ENCODE measurements around the gene MYO19.
"Not testable (repeated sequence)": the region's sequence is repeated elsewhere in the genome, so short reads cannot be mapped to it uniquely, and the experiment has no call there.

Gene MYO19

DNA sequence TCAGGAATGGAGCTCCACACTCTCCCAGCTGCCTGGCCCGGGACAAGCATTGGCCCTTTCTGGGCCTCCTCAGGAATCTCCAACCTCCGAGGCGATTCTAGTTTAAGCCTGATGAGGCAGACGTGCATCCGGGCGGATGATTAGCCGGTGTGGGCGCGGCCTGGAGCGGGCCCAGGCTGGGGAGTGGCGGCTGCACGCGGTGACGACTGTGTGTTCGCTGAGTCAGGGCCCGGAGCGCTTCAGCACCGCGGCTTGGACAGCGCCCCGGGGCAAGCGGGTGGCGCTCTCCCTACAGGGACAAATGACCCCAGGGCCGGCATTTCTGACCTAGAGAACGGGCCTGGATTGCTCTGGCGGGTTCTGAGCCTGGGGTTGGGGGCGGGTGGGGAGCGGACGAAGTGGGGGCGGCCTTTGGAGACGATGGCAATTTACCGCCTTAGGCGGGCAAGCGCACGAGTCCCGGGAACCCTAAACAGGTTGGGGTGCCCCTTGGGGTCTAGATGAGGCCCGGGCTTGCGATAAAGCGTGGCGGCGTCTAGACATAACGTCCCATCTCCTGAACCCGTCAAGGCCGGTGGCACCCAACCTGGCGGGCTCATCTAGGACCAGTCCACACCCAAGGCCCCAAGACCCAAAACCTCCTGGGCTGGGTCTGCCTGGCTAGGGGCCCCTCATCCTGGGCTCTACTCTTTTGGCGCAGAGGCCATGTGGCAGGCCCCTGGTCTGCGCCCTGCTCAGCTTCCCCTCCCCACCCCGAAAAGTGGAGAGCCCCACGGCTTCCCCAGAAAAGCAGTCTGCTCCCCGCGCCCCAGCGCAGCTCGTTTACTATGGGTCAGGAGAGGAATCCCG is 70.5 kb downstream of the MYO19 start:
- no peak for DNase-seq (ENCODE audit: low read depth)

DNA sequence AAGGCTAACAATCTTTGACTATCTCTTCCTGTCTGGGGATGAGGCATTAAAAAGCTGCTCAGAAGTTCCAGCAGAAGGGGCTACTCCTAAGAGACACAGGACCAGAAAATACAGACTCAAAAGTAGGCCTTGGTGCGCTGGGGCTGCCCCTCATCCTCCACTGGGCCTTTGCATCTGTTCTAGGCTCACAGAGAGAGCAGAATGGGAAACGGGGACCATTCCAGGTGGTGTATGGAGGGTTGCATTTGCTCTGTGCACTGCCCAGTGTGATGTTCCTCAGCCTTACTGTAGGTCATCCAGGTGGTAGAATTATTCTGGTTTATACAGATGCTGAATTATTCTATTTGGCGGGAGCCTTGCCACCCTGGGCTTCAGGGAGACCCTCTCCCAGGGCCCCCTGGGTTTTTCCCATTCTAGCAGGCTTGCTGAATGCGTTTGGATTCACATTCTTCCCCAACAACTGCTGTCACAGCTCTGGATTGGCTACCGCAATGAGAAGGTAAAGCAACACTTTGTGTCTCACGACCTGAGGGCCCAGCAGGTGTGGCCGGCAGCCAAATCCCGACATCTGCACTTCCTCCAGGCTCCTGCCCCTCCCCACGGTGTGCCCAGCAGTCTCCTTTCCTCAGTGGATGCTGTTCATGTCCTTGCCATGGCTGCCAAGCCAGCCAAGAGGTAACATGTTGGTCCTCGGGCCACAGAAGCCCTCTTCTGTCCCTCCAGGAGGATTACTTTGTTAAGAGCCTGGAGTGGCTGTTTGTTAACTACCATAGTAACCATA is 73.1 kb downstream of the MYO19 start:
- DNase-seq (ENCODE audit: low read depth): no peak

DNA sequence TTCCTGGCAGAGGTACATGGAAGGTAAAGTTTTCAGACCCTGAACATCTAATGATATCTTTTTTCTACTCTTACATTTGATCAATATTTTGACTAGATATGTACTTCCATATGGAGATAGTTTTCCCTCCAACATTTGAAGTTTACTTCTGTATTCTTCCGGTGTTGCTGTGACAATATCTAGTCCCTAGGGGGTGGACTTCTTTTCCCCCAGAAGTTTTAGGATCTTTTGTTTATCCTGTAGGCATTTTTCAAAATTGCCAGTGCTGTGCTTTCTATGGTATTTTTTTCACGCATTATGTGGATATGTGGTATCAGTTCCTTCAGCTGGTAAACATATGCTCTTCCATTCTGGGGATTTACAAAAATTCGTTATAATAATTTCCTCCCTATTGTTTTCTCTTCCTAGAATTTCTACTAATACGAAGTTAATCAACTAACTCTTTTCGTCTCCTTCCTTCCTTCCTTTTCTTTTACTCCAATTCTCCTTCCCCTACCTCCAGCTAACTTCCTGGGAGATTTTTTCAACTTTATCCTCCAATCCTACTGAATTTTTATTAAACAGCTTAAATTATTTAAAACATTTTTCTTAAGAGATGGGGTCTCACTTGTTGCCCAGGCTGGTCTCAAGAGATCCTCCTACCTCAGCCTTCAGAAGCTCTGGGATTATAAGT is 74.3 kb downstream of the MYO19 start:
- DNase-seq (ENCODE audit: low read depth): no peak

DNA sequence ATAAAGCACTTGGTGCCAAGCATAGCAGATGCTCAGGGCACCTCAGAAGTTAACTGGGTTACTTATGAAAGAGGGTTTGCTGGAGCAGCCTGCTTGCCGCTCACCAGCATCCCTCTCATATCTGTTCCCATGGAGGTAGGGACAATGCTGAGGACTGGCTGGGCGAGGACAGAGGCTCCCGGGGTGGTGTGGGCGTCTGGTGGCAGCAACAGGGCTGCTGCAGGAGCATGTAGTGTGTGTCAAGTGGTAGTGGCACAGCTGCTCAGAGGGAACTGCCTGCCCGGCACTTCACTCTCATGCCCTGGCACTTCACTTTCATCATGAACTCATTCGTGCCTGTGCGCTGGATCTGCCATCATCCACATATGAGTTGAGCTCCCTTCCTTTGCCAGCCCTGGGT is 75.1 kb downstream of the MYO19 start:
- no peak for DNase-seq (ENCODE audit: low read depth)

DNA sequence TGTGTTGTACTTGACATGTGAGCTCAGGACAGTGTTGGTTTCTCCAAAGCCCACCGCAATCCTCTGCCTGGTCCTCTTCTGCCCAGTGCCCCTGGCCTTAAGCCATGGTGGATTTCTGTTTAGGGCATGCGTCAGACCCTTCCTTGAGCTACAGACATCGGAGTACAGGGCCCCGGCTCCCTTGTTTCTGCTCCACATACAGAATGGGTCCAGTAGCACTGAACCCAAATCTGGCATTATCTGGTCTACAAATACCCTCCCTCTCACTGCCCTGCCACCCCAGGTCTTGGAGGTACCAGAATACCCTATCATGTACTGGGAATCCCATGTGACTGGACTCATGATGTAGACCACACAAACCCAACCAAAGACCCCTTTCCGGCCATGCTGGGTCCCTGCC is 75.6 kb downstream of the MYO19 start:
- no peak for DNase-seq (ENCODE audit: low read depth)

DNA sequence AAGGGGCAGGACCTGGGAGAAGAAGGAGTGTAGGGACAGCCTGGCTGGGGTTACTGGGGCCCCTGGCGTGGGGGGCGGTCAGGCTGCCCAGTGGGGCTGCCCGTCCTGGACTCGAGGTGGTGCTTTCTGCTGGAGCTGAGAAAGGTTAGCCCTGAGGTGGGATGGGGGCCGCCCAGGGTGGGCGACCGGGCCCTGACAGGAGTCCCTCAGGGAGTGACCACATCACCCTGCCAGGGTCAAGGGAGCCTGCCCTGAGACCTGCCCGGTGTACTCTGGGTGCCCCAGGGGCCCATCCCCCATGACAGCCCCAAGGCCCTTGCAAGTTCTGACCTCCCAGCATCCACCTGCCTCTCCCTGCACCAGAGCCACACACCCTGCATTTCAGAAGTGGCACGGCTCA is 77.0 kb downstream of the MYO19 start:
- DNase-seq (ENCODE audit: low read depth): not testable (repeated sequence)

DNA sequence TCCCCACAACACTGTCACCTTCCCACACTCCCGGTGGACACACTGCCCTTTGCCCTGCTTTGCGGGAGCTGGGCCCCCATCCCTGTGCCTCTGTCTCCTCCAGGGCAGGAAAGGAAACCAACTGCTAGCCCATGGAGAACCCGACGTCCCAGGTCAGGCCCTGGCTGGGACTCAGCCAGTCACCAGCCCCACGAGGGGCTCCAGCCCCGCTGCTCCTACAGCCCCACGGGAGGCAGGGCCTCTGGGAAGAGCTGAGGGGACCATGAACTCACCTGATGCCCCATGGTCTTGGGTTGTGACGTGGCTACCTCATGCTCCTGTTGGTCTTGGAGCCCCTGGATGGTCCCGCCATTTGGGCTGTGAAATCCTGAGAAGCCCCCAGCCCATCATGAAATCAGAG is 81.8 kb downstream of the MYO19 start:
- DNase-seq (ENCODE audit: low read depth): not testable (repeated sequence)

DNA sequence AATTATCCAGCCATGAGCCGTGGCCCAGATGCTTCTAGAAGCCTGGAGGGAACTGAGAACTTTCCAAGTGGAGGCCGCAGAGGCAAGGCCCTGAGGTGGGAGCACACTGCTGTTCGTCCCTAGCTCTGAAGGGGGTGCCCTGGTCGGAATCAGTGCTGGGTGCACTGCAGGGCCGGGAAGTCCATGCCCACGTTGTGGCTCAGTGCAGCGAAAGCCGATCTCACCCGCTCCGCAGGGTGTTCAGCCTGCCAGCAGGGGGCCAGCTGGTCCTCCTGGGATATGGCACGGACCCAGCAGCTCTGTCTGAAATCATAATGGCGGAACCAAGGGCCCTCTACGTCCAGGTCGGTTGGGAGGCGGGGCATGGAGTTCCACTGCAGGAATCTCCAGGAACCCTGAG is 84.7 kb downstream of the MYO19 start:
- DNase-seq (ENCODE audit: low read depth): not testable (repeated sequence)

Measured in stimulated activated CD8-positive, alpha-beta memory T cell treated with anti-CD3 and anti-CD28 coated beads, Interleukin-12 subunit alpha, Interleukin-12 subunit beta, amount 100 ng/mL, for 1 hour (primary cell).